DMS79 (cell line): ENCODE measurements around the gene CSDE1.

Experiments
- DNase-seq: peaks from one replicate; lab custom pipeline; 2025; lab: John Stamatoyannopoulos, UW

Gene CSDE1

DNA sequence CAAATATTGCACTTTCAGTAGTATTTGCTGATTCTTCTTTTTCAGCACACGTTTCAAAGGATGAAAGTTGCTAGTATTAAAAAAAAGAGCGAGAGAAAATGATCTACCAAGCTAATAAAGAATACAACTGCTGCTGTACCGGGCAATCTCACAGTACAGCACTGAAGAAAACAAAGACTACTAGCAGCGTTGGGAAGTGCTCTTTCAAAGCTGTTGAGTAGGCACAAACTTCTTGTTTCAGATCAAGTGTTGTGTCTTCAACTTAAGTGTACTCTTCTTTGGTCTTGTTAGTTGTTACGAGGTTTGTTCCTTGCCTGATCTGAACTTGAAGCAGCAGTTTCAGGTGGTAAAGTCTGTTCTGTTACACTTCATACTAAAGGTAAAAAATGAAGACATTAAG is 7.9 kb downstream of the CSDE1 start:
- DNase-seq, result no peak

- no peak for DNase-seq
These were observed 11.2 kb downstream of the CSDE1 start for GRCh38 chr1:114746450-114747121.

DNA sequence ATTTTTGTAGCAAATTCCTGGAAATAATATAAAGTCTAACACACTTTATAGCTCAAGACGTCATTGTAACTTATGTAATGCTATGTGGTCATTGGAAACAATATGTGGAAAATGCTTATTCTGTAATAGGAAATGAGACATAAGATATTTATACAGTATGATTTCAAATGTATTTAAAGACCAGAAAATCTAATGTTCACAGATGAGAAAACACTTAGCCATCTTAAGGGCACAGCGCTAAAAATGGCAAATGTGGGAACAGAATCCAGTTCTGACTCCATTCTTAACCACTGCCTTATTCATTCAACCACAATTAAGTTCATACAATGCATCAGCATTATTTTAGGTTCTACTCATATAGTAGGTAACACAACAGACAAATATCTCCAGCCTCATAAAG is 12.5 kb downstream of the CSDE1 start:
- DNase-seq, result no peak

GRCh38 chr1:114741963-114742746 is 15.6 kb downstream of the CSDE1 start:
- DNase-seq, result no peak

DNA sequence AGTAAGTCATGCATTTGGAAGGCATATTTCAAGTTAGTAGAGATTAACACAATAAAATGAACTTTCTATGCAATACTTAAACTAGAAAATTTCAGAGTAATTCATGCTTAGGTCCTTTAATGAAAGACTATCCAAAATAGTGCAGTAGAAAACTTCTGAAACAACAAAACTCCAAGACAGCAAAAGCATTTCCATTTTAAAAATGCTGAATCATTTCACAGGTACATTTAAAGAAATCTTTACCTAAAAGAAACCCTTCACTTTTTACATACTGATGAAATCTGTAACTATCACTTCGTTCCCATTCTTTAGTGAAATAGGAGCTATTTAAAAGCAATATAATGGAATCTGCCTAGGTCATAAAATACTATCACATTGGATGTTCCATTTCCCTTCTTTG is 17.5 kb downstream of the CSDE1 start:
- no peak for DNase-seq

DNA sequence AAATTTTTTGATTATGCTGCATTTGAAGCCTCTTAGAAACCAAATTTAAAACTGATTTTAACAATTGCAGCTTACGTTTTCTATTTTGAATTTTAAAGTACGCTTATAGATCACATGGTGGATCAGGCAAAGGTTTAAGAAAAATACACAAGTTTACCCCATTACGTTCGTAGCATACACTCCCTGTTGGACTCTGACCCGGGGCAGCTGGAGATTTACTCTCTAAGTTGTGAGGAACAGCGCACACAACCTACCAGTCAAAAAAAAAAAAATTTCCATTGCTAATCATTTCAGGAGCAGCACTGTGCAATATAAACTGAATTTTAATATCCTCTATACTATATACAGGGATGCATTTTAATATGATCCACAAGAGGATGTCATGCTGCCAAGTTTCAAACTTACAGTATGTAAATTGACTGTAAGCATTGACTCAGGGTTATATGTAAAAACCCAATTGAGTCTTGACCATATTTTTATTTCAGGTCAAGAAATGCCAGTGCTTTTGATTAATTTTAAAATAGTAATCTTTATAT is 20.4 kb downstream of the CSDE1 start:
- DNase-seq, result no peak

- DNase-seq, result no peak
These were observed 22.3 kb downstream of the CSDE1 start for GRCh38 chr1:114735479-114735878.

DNA sequence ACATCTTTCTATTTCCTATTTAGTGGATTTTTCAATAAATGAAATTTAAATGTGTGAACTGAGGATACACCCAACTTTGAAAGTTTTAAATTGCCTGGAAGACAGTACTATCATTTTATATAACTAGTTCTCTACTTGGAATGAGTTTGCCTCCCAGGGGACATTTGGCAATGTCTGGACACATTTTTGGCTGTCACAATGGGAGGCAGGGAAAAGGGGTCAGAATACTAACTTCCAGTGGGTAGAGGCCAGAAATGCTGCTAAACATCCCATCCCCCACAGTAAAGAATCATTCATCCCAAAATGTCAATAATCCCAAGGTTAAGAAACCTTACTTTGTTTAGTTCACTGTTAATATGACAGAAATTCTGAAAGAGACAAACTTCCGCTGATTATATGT is 28.0 kb downstream of the CSDE1 start:
- no peak for DNase-seq

DNA sequence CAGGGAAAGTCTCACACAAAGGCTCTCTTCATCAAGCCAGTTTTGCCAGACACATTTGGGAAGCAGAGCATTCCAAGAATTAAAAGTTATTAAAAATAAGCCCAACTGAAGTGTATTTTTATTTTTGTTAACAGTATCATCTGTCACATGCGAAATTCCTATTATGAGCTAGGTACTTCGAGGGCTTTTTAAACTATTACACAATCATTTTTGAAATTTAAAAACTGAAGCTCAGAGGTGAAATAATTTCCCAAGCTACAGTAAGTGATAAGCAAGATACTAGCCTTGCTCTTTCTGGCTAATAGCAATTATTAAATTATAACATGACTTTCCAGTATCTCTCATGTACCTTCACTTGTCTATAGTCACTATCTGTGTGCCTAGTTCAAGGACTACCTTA is 29.2 kb downstream of the CSDE1 start:
- DNase-seq, result no peak

GRCh38 chr1:114725230-114725629 is 32.6 kb downstream of the CSDE1 start:
- DNase-seq, result no peak

GRCh38 chr1:114723915-114724314 is 33.9 kb downstream of the CSDE1 start:
- DNase-seq, result no peak

- DNase-seq, result no peak
These were observed 34.3 kb downstream of the CSDE1 start for GRCh38 chr1:114723457-114723856.

- DNase-seq, result no peak
These were observed 37.3 kb downstream of the CSDE1 start for GRCh38 chr1:114720492-114720891.

DNA sequence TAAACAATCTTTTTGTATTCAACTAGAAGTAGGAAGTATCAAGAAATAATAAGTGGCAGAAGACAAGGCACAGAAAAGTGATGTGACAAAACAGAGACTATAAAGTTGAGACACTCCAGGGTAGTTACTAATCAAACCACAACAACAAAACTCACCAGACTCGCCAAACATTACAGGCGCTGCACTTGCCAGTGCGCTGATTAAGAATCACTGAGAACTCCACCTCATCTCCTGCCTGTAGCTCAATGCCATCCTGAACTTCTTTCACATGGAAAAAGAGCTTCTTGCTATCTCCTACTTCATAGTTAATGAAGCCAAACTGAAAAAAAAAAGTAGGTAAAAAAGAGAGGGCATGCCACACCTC is 38.4 kb downstream of the CSDE1 start:
- DNase-seq, result no peak

GRCh38 chr1:114718661-114719423 is 38.9 kb downstream of the CSDE1 start:
- no peak for DNase-seq

- peak; percentile 72 for DNase-seq
These were observed 41.2 kb downstream of the CSDE1 start, which contains the start of gene NRAS for GRCh38 chr1:114716304-114717170. TSS of gene NRAS (minus strand) at chr1:114716771. CDS start at chr1:114716160, 611 bp downstream.

DNA sequence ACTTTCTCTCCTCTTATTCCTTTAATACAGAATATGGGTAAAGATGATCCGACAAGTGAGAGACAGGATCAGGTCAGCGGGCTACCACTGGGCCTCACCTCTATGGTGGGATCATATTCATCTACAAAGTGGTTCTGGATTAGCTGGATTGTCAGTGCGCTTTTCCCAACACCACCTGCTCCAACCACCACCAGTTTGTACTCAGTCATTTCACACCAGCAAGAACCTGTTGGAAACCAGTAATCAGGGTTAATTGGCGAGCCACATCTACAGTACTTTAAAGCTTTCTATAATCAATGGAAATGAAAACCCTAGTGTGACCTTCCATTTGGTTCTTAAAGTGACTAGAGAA is 41.9 kb downstream of the CSDE1 start:
- DNase-seq, result no peak

- DNase-seq, result no peak
These were observed 44.8 kb downstream of the CSDE1 start for GRCh38 chr1:114712977-114713376.

DNA sequence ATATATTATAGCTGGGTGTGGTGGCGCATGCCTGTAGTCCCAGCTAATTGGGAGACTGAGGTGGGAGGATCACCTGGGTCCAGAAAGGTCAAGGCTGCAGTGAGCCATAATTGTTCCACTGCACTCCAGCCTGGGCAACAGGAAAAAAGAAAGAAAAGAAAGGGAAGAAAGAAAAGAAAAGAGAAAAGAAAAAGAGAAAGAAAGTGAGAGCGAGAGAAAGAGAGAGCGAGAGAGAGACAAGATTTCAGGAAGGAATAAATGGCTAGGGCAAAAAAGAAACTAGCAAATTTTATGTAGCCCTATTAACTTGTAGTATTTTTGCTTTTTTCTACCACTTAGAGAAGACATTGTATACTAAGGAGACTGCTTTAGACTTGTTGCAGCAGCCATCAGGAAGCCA is 47.4 kb downstream of the CSDE1 start:
- no peak for DNase-seq

GRCh38 chr1:114707604-114708003 is 50.2 kb downstream of the CSDE1 start:
- no peak for DNase-seq

GRCh38 chr1:114703242-114703641 is 54.5 kb downstream of the CSDE1 start:
- DNase-seq, result no peak

GRCh38 chr1:114702737-114703136 is 55.0 kb downstream of the CSDE1 start:
- no peak for DNase-seq
